SU-DHL-6 (cell line): ENCODE results near the gene RARG.

ENCODE experiments used
- H2AFZ ChIP-seq: fragments of 200-600 bp; sonication (generic); 2 replicates; pipeline ENCODE4 v1.6.1; 2014; ENCODE audit warnings: low read depth, mild to moderate bottlenecking, moderate library complexity, mixed read lengths, antibody characterized with exemption, low read length; ENCODE audit not compliant: severe bottlenecking
- H3F3A ChIP-seq: fragments of 200-600 bp; shearing (Covaris generic); 2 replicates; pipeline ENCODE4 v1.6.0; 2016; ENCODE audit warnings: antibody characterized with exemption, mild to moderate bottlenecking; ENCODE audit not compliant: insufficient read depth
- H3K27ac ChIP-seq: fragments of 200-600 bp; sonication (generic); 2 replicates; pipeline ENCODE4 v1.5.1; 2016; ENCODE audit warnings: low read depth, mild to moderate bottlenecking, low read length, moderate library complexity, mixed read lengths
- H3K27me3 ChIP-seq: fragments of 200-600 bp; sonication (generic), shearing (Covaris generic); 2 replicates; pipeline ENCODE4 v1.6.0; 2014; ENCODE audit warnings: mild to moderate bottlenecking, low read length
- H3K36me3 ChIP-seq: fragments of 200-600 bp; sonication (generic); 2 replicates; pipeline ENCODE4 v1.6.1; 2014; ENCODE audit warnings: mild to moderate bottlenecking, low read length, mixed read lengths
- H3K4me2 ChIP-seq: fragments of 300-600, 200-600 bp; shearing (Covaris generic), sonication (generic); 2 replicates; pipeline ENCODE4 v1.6.0; 2014; ENCODE audit warnings: low read length, low read depth, mild to moderate bottlenecking; ENCODE audit not compliant: poor library complexity, severe bottlenecking
- H3K4me3 ChIP-seq: fragments of 200-600 bp; sonication (generic); 2 replicates; pipeline ENCODE4 v1.5.1; 2014; ENCODE audit warnings: antibody characterized with exemption, low read length, mild to moderate bottlenecking, mixed read lengths; ENCODE audit not compliant: insufficient read depth, poor library complexity, severe bottlenecking
- H3K79me2 ChIP-seq: fragments of 200-600 bp; sonication (generic); 2 replicates; pipeline ENCODE4 v1.6.1; 2014; ENCODE audit warnings: mild to moderate bottlenecking, low read length, moderate library complexity; ENCODE audit not compliant: insufficient read depth
- H3K9ac ChIP-seq: fragments of 200-600 bp; sonication (generic); 2 replicates; pipeline ENCODE4 v1.7.0; 2014; ENCODE audit warnings: mild to moderate bottlenecking, low read length
- H3K9me2 ChIP-seq: fragments of 200-600 bp; sonication (generic); replicated peaks from 2 replicates; pipeline ENCODE4 v1.6.1; 2014; ENCODE audit warnings: low read length; ENCODE audit not compliant: insufficient read depth
- H3K9me3 ChIP-seq: fragments of 200-600 bp; sonication (generic); 2 replicates; pipeline ENCODE4 v1.6.1; 2014; ENCODE audit warnings: low read length, mixed read lengths; ENCODE audit not compliant: insufficient read depth
- H4K20me1 ChIP-seq: fragments of 200-600 bp; sonication (generic); 2 replicates; pipeline ENCODE4 v1.6.1; 2014; ENCODE audit warnings: low read depth, mild to moderate bottlenecking, antibody characterized with exemption, low read length, moderate library complexity, mixed read lengths
- EZH2phosphoT487 ChIP-seq: fragments of 200-600 bp; sonication (generic), shearing (Covaris generic); conservative IDR thresholded peaks from 2 replicates; pipeline ENCODE4 v1.6.1; 2018; ENCODE audit warnings: mild to moderate bottlenecking, antibody characterized with exemption, low read length, moderate library complexity, mixed read lengths
- TF ChIP-seq, protein P1 (sequence below): fragments of 200-600 bp; sonication (generic); IDR thresholded peaks from one replicate; pipeline ENCODE4 v1.5.1; 2017; ENCODE audit warnings: antibody characterized with exemption, mild to moderate bottlenecking, low read length, moderate library complexity; ENCODE audit not compliant: insufficient read depth, poor library complexity, severe bottlenecking

Gene RARG

DNA sequence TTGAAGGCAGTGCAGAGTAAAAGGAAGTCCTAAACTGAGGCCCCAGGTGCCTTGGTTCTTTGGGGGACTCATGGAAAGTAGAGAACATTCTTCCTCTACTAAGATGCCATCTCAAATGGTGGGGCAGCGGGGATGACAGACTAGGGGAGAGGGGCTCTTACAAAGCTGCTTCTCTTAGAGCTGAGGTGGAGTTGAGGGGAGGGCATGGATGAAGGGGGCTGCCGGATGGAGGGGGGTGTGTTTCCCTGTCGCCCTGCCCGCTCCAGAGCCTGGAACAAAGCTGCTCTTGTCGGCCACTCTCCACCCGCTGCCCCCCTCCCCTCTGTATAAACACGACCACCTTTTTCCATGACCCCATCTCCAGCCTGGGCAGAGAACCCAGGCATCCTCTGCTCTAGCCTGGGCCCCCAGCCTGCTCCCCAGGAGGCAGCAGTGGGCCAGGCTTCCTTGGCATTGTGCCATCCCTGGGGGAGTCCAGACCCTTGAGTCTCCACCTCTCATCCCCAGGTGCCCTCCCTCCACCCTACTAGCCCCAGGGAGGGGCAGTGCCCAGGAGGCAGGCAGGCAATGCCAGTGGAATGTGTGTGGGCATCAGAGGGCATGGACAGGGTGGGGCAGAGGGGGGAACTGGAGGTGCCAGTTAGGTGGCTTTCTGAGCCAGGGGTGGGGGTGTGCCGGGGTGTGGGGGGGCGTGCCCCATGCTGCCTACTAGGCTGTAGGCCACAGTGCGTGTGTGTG lies 1.7 kb downstream of the RARG start:
- H3F3A ChIP-seq, result no peaks in the 10 kb centered on the region
- no peaks in the 10 kb centered on the region for H4K20me1 ChIP-seq
- H3K9ac ChIP-seq, result no peak overlapping the region
- TF ChIP-seq EZH2phosphoT487, result no peak
- TF ChIP-seq, protein P1, sequence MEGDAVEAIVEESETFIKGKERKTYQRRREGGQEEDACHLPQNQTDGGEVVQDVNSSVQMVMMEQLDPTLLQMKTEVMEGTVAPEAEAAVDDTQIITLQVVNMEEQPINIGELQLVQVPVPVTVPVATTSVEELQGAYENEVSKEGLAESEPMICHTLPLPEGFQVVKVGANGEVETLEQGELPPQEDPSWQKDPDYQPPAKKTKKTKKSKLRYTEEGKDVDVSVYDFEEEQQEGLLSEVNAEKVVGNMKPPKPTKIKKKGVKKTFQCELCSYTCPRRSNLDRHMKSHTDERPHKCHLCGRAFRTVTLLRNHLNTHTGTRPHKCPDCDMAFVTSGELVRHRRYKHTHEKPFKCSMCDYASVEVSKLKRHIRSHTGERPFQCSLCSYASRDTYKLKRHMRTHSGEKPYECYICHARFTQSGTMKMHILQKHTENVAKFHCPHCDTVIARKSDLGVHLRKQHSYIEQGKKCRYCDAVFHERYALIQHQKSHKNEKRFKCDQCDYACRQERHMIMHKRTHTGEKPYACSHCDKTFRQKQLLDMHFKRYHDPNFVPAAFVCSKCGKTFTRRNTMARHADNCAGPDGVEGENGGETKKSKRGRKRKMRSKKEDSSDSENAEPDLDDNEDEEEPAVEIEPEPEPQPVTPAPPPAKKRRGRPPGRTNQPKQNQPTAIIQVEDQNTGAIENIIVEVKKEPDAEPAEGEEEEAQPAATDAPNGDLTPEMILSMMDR, result no peak
- no peak overlapping the region for H3K27ac ChIP-seq
- H3K36me3 ChIP-seq, result no peaks in the 10 kb centered on the region
- H3K4me2 ChIP-seq, result no peak overlapping the region
- H2AFZ ChIP-seq, result no peak overlapping the region
- no peaks in the 10 kb centered on the region for H3K9me3 ChIP-seq
- H3K9me2 ChIP-seq, result no peaks in the 10 kb centered on the region
- no peaks in the 10 kb centered on the region for H3K79me2 ChIP-seq
- no peak overlapping the region for H3K4me3 ChIP-seq
- no peaks in the 10 kb centered on the region; the same call in 1 of the 2 replicates for H3K27me3 ChIP-seq

DNA sequence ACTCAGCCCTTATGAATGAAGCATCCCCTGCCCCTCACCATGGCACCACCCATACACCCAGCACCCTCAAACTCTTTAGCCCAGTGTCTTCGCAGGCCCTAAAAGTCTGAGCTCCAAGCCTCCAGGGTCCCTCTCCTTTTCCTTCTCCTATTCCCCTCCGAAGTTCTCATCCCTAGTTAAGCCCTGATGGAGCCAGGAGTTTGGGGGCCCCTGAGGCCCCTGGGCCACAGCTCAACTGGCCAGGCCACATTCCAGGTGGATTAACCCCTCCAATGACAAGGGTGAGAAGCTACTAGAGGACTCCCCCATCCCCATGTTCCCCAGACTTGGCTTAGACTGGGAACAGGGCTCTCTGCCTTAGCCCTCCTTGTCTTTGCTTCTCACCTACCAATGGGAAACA lies 2.6 kb downstream of the RARG start:
- no peaks in the 10 kb centered on the region for H3F3A ChIP-seq
- H3K4me2 ChIP-seq, result no peak overlapping the region
- H3K4me3 ChIP-seq, result no peak overlapping the region
- H3K36me3 ChIP-seq, result no peaks in the 10 kb centered on the region
- no peaks in the 10 kb centered on the region for H3K79me2 ChIP-seq
- H3K27me3 ChIP-seq, result no peaks in the 10 kb centered on the region; the same call in 1 of the 2 replicates
- H3K9me2 ChIP-seq, result no peaks in the 10 kb centered on the region
- H2AFZ ChIP-seq, result no peak overlapping the region
- no peak overlapping the region for H3K9ac ChIP-seq
- no peak for TF ChIP-seq EZH2phosphoT487
- TF ChIP-seq, protein P1, result no peak
- no peak overlapping the region for H3K27ac ChIP-seq
- H4K20me1 ChIP-seq, result no peaks in the 10 kb centered on the region
- H3K9me3 ChIP-seq, result no peaks in the 10 kb centered on the region

DNA sequence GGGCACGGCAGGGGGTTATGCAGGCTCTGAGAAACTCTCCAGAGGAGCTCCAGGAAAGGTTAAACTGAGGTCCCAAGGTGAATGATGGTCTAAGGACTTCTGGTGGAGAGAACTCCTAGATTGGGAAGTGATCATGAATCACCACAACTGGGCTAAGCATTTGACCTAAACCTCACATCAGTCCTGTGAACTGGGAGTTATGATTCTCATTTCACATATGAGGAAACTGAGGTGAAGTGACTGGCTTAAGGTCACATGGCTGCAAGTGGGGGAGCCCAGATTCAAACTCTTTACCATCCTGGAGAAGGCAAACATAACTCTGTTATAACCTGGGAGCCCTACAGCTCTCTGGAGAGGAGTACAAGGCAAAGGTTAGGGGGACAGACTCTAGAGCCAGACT lies 4.2 kb downstream of the RARG start:
- no peaks in the 10 kb centered on the region for H3K79me2 ChIP-seq
- H3K9me2 ChIP-seq, result no peaks in the 10 kb centered on the region
- no peak overlapping the region for H3K9ac ChIP-seq
- no peaks in the 10 kb centered on the region for H3K9me3 ChIP-seq
- no peaks in the 10 kb centered on the region for H4K20me1 ChIP-seq
- TF ChIP-seq EZH2phosphoT487, result no peak
- TF ChIP-seq, protein P1, result no peak
- no peak overlapping the region for H3K27ac ChIP-seq
- no peak overlapping the region for H2AFZ ChIP-seq
- no peaks in the 10 kb centered on the region; the same call in 1 of the 2 replicates for H3K27me3 ChIP-seq
- H3K4me3 ChIP-seq, result no peak overlapping the region
- H3K4me2 ChIP-seq, result no peak overlapping the region
- H3F3A ChIP-seq, result no peaks in the 10 kb centered on the region
- no peaks in the 10 kb centered on the region for H3K36me3 ChIP-seq
